GM12892 (cell line): ENCODE data around the gene ARPP19.
A peak's percentile ranks its signal among the peaks of the same experiment; 100 is the strongest.
"Not testable (repeated sequence)": the region's sequence is repeated elsewhere in the genome, so short reads cannot be mapped to it uniquely, and the experiment has no call there.

Experiments
- DNase-seq: peaks from one replicate; pipeline ENCODE4 v3.0.0; 2011; ENCODE audit not compliant: insufficient read length
- FAIRE-seq: peaks from 2 replicates; lab custom pipeline; 2011; peaks lifted over from hg19 to GRCh38; lab: Jason Lieb, UNC
- POLR2A ChIP-seq: IDR thresholded peaks from 2 replicates; pipeline ENCODE4 v1.6.1; 2011; ENCODE audit warnings: low read depth, low read length, control low read depth
- POLR2AphosphoS5 ChIP-seq: IDR thresholded peaks from 2 replicates; pipeline ENCODE4 v1.6.1; 2011; ENCODE audit warnings: low read depth, low read length, control low read depth
- TAF1 ChIP-seq: IDR thresholded peaks from 2 replicates; pipeline ENCODE4 v1.6.1; 2011; ENCODE audit warnings: low read depth, mild to moderate bottlenecking, control low read depth, low read length, borderline replicate concordance

Gene ARPP19

GRCh38 chr15:52563501-52564060, 5.2 kb downstream of the ARPP19 start:
- TF ChIP-seq POLR2AphosphoS5: no peak
- no peak for TF ChIP-seq POLR2A
- no peak for TF ChIP-seq TAF1
- FAIRE-seq (no peak), DNase-seq (no peak)

GRCh38 chr15:52559575-52559974, 9.3 kb downstream of the ARPP19 start:
- TF ChIP-seq POLR2A (no peak), POLR2AphosphoS5 (no peak), TAF1 (no peak)
- FAIRE-seq: no peak
- no peak for DNase-seq

- no peak for FAIRE-seq
- TF ChIP-seq POLR2AphosphoS5 (no peak), TAF1 (no peak), POLR2A (no peak)
- no peak for DNase-seq
Observed at GRCh38 chr15:52559022-52559421, 9.8 kb downstream of the ARPP19 start.

- DNase-seq (no peak), FAIRE-seq (peak; percentile 44)
- TF ChIP-seq POLR2A: peak; percentile 32; the same call in 1 of the 2 replicates
- no peak for TF ChIP-seq POLR2AphosphoS5
Observed at GRCh38 chr15:52558196-52558595, 10.6 kb downstream of the ARPP19 start.

GRCh38 chr15:52557274-52557641, 11.6 kb downstream of the ARPP19 start:
- FAIRE-seq (no peak), DNase-seq (no peak)
- TF ChIP-seq TAF1: no peak
- TF ChIP-seq POLR2A: no peak
- no peak for TF ChIP-seq POLR2AphosphoS5

- FAIRE-seq (no peak), DNase-seq (no peak)
- no peak for TF ChIP-seq POLR2AphosphoS5
- TF ChIP-seq POLR2A: no peak
Observed at GRCh38 chr15:52556524-52557273, 12.1 kb downstream of the ARPP19 start.

GRCh38 chr15:52552303-52552702, 16.5 kb downstream of the ARPP19 start:
- DNase-seq: no peak
- no peak for FAIRE-seq
- no peak for TF ChIP-seq POLR2AphosphoS5
- TF ChIP-seq TAF1: no peak
- no peak for TF ChIP-seq POLR2A

GRCh38 chr15:52551762-52552161, 17.1 kb downstream of the ARPP19 start:
- TF ChIP-seq POLR2AphosphoS5: no peak
- TF ChIP-seq TAF1: no peak
- DNase-seq (no peak), FAIRE-seq (no peak)

- not testable (repeated sequence) for FAIRE-seq, DNase-seq
Observed at GRCh38 chr15:52551186-52551585, 17.6 kb downstream of the ARPP19 start.

- no peak for FAIRE-seq
- TF ChIP-seq POLR2AphosphoS5 (peak; percentile 70), TAF1 (no peak), POLR2A (no peak; the same call in 1 of the 2 replicates)
- no peak for DNase-seq
Observed at GRCh38 chr15:52546031-52546751, 22.6 kb downstream of the ARPP19 start.

GRCh38 chr15:52540374-52541012, 28.3 kb downstream of the ARPP19 start:
- TF ChIP-seq POLR2AphosphoS5 (no peak), TAF1 (no peak), POLR2A (no peak)
- FAIRE-seq (no peak), DNase-seq (no peak)

- FAIRE-seq (no peak), DNase-seq (no peak)
- TF ChIP-seq POLR2A (no peak), POLR2AphosphoS5 (no peak), TAF1 (no peak)
Observed at GRCh38 chr15:52537459-52537858, 31.4 kb downstream of the ARPP19 start.
